ENCODE results near the gene TBC1D24. TPM values are rescaled to one million over a fixed set of nuclear protein-coding genes. Genes with fewer than 3 reads are reported as not detected.

Gene TBC1D24
- polyA plus RNA-seq (2012; ENCODE audit: low read depth, missing spikeins), result 1.1 TPM

GRCh38 chr16:2474877-2475412, at the start of gene TBC1D24:
Gene TBC1D24, plus strand, starts transcription at chr16:2475127. Its CDS starts 21,022 bp downstream, at chr16:2496149.
- no peak for TF ChIP-seq POU2F2 (IDR thresholded peaks at IDR 0.05; ENCODE audit: low read depth, low read length)
- no peak for TF ChIP-seq POLR2AphosphoS5 (IDR thresholded peaks at IDR 0.05; ENCODE audit: low read depth, low read length)
- TF ChIP-seq SPI1 (IDR thresholded peaks at IDR 0.05; ENCODE audit: low read depth, low read length), result no peak
- no peak for TF ChIP-seq TAF1 (IDR thresholded peaks at IDR 0.05; ENCODE audit: low read depth, low read length)
- no peak for TF ChIP-seq PAX5 (IDR thresholded peaks at IDR 0.05; ENCODE audit: insufficient read depth, low read length, severe bottlenecking)
- TF ChIP-seq POLR2A (IDR thresholded peaks at IDR 0.05; ENCODE audit: low read depth, low read length), result no peak
- FAIRE-seq, result peak; percentile 96
- DNase-seq (ENCODE audit: insufficient read length, low spot score), result peak; percentile 100

GRCh38 chr16:2425825-2426430, 49.0 kb upstream of the TBC1D24 start:
- no peak for TF ChIP-seq TAF1 (IDR thresholded peaks at IDR 0.05; ENCODE audit: low read depth, low read length)
- no peak for TF ChIP-seq POLR2A (IDR thresholded peaks at IDR 0.05; ENCODE audit: low read depth, low read length)
- TF ChIP-seq POU2F2 (IDR thresholded peaks at IDR 0.05; ENCODE audit: low read depth, low read length), result no peak
- TF ChIP-seq PAX5 (IDR thresholded peaks at IDR 0.05; ENCODE audit: insufficient read depth, low read length, severe bottlenecking), result no peak
- DNase-seq (ENCODE audit: insufficient read length, low spot score), result no peak
- FAIRE-seq, result no peak

GRCh38 chr16:2426941-2427361, 48.0 kb upstream of the TBC1D24 start:
- TF ChIP-seq PAX5 (IDR thresholded peaks at IDR 0.05; ENCODE audit: insufficient read depth, low read length, severe bottlenecking) (no peak), SPI1 (IDR thresholded peaks at IDR 0.05; ENCODE audit: low read depth, low read length) (no peak), TAF1 (IDR thresholded peaks at IDR 0.05; ENCODE audit: low read depth, low read length) (no peak), POLR2AphosphoS5 (IDR thresholded peaks at IDR 0.05; ENCODE audit: low read depth, low read length) (no peak)
- no peak for FAIRE-seq
- no peak for DNase-seq (ENCODE audit: insufficient read length, low spot score)

- no peak for FAIRE-seq
Measured at GRCh38 chr16:2427526-2427925, 47.4 kb upstream of the TBC1D24 start.

GRCh38 chr16:2428051-2428783, 46.7 kb upstream of the TBC1D24 start:
- DNase-seq (ENCODE audit: insufficient read length, low spot score), result no peak
- TF ChIP-seq SPI1 (IDR thresholded peaks at IDR 0.05; ENCODE audit: low read depth, low read length), result no peak
- no peak for TF ChIP-seq PAX5 (IDR thresholded peaks at IDR 0.05; ENCODE audit: insufficient read depth, low read length, severe bottlenecking)
- TF ChIP-seq POU2F2 (IDR thresholded peaks at IDR 0.05; ENCODE audit: low read depth, low read length), result no peak
- TF ChIP-seq POLR2AphosphoS5 (IDR thresholded peaks at IDR 0.05; ENCODE audit: low read depth, low read length), result no peak
- no peak for FAIRE-seq

More at GRCh38 chr16:2427526-2427925, 47.4 kb upstream of the TBC1D24 start:
- TF ChIP-seq TAF1 (IDR thresholded peaks at IDR 0.05; ENCODE audit: low read depth, low read length) (no peak), SPI1 (IDR thresholded peaks at IDR 0.05; ENCODE audit: low read depth, low read length) (no peak), POLR2A (IDR thresholded peaks at IDR 0.05; ENCODE audit: low read depth, low read length) (no peak), PAX5 (IDR thresholded peaks at IDR 0.05; ENCODE audit: insufficient read depth, low read length, severe bottlenecking) (no peak), POLR2AphosphoS5 (IDR thresholded peaks at IDR 0.05; ENCODE audit: low read depth, low read length) (no peak), POU2F2 (IDR thresholded peaks at IDR 0.05; ENCODE audit: low read depth, low read length) (no peak)
- DNase-seq (ENCODE audit: insufficient read length, low spot score), result no peak

GRCh38 chr16:2428784-2429033, 46.2 kb upstream of the TBC1D24 start:
- DNase-seq (ENCODE audit: insufficient read length, low spot score) (no peak), FAIRE-seq (no peak)
- no peak for TF ChIP-seq POLR2AphosphoS5 (IDR thresholded peaks at IDR 0.05; ENCODE audit: low read depth, low read length)
- TF ChIP-seq POLR2A (IDR thresholded peaks at IDR 0.05; ENCODE audit: low read depth, low read length), result no peak
- no peak for TF ChIP-seq TAF1 (IDR thresholded peaks at IDR 0.05; ENCODE audit: low read depth, low read length)
- TF ChIP-seq POU2F2 (IDR thresholded peaks at IDR 0.05; ENCODE audit: low read depth, low read length), result no peak

- DNase-seq (ENCODE audit: insufficient read length, low spot score), result peak; percentile 99
- no peak for TF ChIP-seq PAX5 (IDR thresholded peaks at IDR 0.05; ENCODE audit: insufficient read depth, low read length, severe bottlenecking)
- no peak for TF ChIP-seq SPI1 (IDR thresholded peaks at IDR 0.05; ENCODE audit: low read depth, low read length)
- TF ChIP-seq POLR2A (IDR thresholded peaks at IDR 0.05; ENCODE audit: low read depth, low read length), result no peak
- no peak for TF ChIP-seq POLR2AphosphoS5 (IDR thresholded peaks at IDR 0.05; ENCODE audit: low read depth, low read length)
- TF ChIP-seq POU2F2 (IDR thresholded peaks at IDR 0.05; ENCODE audit: low read depth, low read length), result no peak
- TF ChIP-seq TAF1 (IDR thresholded peaks at IDR 0.05; ENCODE audit: low read depth, low read length), result no peak
- peak; percentile 98 for FAIRE-seq
Measured at GRCh38 chr16:2429034-2429770, 45.7 kb upstream of the TBC1D24 start, which contains the start of gene CCNF. Gene CCNF, plus strand, starts transcription at chr16:2429447. Its CDS starts 35 bp downstream, at chr16:2429482.

GRCh38 chr16:2429771-2430663, 44.9 kb upstream of the TBC1D24 start:
- DNase-seq (ENCODE audit: insufficient read length, low spot score) (no peak), FAIRE-seq (peak; percentile 87)
- no peak for TF ChIP-seq SPI1 (IDR thresholded peaks at IDR 0.05; ENCODE audit: low read depth, low read length)
- TF ChIP-seq TAF1 (IDR thresholded peaks at IDR 0.05; ENCODE audit: low read depth, low read length), result no peak
- TF ChIP-seq POLR2AphosphoS5 (IDR thresholded peaks at IDR 0.05; ENCODE audit: low read depth, low read length), result no peak
- no peak for TF ChIP-seq PAX5 (IDR thresholded peaks at IDR 0.05; ENCODE audit: insufficient read depth, low read length, severe bottlenecking)
- TF ChIP-seq POLR2A (IDR thresholded peaks at IDR 0.05; ENCODE audit: low read depth, low read length), result no peak
- no peak for TF ChIP-seq POU2F2 (IDR thresholded peaks at IDR 0.05; ENCODE audit: low read depth, low read length)

Data from GM12891 (cell line).